HG03378 (cell line): ENCODE measurements around the gene NDUFS7.

ENCODE experiments used
- ATAC-seq: cut with Tn5 transposase; IDR thresholded peaks from one replicate; pipeline ENCODE4 v1.9.1; 2021; ENCODE audit warnings: mild to moderate bottlenecking, moderate library complexity; ENCODE audit not compliant: unreplicated experiment

The NDUFS7 gene

DNA sequence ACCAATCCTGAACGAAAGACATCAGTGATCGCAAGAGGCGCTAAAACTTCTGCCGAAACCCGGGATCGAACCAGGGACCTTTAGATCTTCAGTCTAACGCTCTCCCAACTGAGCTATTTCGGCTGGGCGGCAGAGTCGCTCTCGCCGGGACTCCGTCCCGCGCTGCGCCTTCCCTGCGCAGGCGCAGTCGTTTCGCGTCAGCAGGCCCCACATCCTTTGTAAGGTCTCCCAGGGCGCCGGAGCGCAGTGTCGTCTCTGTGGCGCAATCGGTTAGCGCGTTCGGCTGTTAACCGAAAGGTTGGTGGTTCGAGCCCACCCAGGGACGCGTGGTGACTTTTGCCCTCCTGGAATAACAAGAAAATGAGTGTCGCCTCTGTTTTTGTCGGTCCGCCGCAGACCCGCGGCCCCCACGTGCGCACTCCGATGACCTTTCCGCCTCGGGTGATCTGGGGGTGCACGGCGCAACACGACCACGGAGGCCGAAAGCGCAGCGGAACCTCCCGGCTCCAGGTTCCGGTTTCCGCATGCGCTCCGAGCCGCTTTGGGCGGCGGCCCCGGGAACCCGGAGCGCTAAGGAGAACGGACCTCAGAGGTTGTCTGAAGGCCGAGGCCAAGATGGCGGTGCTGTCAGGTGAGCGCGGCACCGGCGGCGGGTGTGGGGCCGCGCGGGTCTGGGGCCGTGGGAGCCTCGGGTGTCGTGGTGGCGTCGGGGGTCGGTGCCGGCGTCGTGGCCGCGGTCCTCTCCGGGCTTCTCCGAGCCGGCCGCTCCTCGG is at the start of gene NDUFS7:
Gene NDUFS7, plus strand, starts transcription at position 596 of the 773 bp plus-strand sequence. Its CDS starts 20 bp downstream, at position 616.
- ATAC-seq, result peak; percentile 50

DNA sequence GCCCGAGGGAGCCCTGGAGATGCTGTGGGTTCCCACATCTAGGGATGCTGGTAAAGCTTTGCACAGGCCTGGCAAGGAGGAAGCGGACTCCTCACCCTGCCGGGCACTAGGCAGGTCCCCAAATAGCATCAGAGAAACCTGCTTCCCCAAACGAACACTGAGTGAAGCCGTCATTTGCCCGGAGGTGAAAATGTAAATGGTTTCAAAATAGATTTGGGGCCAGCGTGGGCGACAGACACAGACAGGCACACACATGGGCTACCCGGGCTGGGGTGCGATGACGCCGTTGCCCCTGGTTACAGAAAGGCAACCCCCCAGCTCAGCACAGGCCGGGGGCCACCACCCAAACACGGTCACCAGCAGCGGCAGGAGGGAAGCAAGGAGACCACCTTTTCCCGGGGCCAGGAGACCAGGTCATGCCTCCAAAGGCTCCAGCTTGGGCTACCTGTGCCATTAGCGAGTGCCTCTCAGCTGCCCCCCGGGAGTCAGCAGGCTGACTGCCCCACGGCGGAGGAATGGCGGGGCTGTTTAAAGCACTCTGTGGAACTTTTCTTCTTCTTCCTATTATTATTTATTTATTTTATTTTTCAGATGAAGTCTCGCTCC is 47.5 kb upstream of the NDUFS7 start:
- ATAC-seq, result no peak

DNA sequence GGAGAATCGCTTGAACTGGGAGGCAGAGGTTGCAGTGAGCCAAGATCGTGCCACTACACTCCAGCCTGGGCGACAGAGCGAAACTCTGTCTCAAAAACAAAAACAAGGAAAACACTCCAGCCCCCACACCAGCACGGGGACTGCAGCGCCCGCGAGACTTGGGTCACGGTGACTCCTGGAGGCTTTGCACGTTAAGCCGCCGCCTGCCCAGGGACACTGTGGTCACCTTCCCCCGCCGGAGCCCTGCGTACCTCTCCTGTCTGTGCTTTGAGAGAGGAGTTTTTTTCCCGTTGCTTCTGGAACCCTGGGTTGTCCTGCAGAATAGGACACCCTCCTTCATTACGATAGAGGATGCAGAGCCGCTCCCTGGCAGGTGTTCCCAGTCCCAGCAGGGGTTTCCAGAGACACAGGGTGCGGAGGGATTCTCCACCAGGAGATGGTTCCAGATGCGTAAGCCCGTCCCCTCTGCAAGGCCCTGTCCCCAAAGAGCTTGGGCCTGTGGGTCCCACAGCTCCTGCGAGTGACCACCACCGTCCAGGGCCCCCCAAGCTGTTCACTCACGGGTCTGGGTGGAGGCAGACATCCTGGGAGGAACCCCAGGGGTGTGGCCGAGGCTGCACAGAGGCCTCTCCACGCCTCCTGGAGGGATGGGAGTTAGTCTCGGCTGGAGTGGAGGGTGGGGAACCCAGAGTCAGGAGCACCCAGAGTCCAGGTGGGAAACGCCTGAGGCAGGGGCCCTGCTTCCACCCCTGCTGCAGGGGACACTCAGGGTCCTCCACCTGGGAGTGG is 42.8 kb upstream of the NDUFS7 start:
- no peak for ATAC-seq

DNA sequence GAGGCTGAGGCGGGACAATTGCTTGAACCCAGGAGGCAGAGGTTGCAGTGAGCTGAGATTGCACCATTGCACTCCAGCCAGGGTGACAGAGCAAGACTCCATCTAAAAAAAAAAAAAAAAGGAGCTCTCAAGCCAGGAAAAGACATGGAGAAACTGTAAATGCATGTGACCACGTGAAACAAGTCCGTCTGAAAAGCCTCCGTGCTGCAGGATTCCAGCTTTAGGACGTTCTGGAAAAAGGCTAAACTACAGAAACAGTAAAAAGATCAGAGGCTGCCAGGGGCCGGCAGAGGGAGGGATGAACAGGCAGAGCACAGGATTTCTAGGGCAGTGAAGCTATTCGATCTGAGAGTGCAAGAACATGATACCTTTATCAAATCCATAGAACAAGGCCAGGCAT is 40.7 kb upstream of the NDUFS7 start:
- no peak for ATAC-seq

DNA sequence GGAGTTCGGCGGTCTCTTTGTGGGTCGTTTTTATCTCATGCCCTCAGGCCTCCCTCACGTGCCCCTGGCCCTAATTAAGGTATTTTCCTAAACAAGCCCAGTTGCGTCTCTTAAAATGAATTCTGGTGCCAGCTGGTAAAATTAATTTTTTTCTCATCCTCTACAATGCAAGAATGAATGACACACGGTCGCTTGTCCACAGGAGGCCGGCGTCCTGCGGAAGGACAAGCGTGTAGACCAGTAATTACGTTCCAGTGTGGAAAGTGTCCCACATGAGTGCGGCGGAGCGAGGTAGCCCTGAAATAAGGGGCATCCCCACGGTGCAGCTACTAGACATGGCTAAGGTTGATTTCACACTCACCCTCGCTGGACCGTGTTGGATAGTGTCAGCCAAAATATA is 34.5 kb upstream of the NDUFS7 start:
- ATAC-seq, result no peak

DNA sequence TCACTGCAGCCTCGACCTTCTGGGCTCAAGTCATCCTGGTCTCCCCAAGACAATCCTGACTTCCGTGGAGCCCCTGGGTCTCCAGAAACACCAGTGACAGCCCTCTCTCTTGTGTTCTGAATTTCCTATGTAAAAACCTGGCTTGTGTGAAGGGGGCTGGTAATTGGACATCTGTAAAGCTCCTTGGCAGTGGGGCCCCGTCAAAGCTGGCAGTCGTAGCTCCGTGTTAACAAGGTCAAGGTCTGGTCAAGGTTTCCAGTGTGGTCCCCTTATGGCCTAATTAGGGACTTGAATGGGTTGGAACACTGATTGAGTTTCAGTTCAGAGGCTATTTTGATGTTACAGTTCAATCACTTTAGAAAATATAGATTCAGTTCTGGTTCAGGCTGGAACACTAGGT is 32.8 kb upstream of the NDUFS7 start:
- no peak for ATAC-seq

DNA sequence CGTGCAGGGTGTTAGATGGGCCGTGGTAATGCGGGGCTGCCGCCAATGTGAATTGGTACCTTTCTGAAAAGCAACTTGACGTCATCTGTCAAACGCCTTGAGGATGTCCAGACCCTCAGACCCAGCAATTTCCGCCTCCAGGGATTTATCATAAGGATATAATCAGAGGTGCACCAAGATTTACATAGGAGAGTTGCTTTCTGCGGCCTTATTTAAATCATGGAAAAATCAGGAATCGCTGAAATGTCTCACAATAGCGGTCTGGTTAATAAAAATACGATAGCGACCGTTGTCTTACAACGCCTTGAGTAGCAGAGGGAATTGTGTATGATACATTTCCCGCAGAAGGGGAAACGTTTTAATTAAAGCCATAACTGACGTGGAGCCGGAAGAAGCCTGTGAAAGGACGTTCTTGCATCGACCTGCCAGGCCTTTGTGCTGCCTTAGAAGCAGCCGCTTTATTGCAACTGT is 32.3 kb upstream of the NDUFS7 start:
- ATAC-seq, result no peak

DNA sequence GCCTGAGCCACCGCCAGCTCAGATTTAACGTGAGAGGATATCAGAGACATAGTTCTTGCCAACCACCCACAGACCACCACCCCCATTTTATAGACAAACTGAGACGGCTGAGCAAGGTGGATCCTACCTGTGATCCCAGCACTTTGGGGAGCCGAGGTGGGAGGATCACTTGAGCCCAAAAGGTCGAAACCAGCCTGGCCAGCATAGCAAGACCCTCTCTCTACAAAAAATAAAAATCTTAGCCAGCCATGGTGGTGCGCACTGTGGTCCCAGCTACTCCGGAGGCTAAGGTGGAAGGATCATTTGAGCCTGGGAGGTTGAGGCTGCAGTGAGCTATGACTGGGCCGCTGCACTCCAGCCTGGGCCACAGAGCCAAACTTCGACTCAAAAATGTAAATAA is 30.6 kb upstream of the NDUFS7 start:
- no peak for ATAC-seq

DNA sequence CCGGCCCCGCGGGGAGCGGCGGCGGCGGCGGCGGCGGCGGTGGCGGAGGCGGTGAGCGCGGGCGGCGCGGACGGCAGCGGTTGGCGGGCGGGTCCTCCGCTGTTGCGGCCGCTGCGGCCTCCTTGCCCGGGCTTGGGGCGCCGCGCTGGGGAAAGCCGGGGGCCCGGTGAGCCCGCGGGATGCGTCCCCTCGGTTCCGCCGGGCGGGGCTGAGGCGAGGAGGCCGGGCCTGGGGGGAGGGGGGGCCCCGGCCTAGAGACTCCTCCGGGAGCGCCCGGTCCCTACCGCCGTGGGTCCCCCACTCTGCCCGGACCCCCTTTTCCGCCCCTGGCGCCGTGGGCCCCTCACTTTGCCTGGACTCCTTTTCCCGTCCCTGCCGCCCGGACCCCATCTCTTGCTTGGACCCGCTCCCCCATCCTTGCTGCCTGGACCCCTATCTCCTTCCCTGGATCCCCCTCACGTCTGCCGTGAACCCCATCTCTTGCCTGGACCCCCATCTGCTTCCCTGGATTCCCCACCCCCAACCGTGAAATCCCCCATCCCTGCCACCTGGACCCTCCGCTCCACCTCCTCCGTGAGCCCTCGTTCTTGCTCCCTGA is 28.6 kb upstream of the NDUFS7 start:
- ATAC-seq, result no peak

DNA sequence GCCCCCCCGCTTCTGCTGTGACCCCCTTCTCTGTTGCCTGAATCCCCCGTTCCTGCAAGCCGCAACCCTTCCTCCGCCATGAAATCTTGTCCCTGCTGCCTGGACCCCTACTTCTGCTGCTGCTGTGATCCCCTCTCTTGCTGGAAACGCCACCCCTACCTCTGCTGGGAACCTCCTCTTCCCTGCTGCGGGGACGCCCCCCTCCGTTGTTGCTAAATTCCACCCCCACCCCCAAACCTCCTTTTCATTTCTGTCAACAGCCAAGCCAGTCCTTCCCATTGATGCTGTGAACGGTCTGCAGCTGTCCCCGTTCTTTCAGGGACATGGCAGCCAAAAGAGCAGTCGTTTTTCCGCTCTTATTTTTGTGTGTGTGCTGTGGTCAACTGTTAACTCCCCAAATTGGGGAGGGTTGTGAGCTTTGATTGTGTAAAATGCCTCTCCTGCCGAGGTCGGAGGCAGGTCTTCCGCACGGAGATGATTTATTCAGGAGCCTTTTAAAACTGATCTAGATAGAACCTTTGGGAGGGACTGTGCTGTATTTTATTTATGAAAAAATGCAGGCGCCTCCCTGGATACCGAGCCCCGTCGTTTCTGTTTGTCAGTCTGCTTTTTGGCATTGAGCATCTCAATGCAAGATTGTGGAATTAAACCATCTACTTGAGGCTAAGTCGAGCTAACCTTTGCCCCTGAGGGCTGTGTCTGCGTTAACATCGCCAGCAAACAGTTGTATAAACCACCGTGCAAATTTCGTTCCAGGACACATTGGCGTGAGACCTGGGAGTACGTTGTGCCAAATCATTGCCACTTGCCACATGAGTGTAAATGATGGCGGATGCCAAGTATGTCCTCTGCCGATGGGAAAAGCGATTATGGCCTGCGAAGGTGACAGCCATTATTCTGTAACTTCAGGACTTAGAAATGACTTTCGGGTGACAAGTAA is 27.9 kb upstream of the NDUFS7 start:
- no peak for ATAC-seq

DNA sequence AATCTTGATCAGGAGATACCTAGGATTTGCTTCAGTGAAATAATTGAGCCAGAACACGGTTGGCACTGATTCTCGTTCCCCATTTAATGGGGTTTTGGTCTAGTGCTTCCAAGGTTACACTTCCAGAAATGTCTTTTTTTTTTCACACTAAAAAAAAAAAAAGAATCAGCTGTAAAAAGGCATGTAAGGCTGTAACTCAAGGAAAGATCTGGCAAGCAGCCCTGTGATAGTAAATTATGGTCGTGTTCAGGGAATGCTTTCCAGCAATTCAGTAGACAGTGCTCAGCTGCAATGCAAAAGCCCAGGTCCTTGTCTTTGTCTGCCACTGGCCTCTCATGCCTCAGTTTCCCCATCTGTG is 27.2 kb upstream of the NDUFS7 start:
- no peak for ATAC-seq

DNA sequence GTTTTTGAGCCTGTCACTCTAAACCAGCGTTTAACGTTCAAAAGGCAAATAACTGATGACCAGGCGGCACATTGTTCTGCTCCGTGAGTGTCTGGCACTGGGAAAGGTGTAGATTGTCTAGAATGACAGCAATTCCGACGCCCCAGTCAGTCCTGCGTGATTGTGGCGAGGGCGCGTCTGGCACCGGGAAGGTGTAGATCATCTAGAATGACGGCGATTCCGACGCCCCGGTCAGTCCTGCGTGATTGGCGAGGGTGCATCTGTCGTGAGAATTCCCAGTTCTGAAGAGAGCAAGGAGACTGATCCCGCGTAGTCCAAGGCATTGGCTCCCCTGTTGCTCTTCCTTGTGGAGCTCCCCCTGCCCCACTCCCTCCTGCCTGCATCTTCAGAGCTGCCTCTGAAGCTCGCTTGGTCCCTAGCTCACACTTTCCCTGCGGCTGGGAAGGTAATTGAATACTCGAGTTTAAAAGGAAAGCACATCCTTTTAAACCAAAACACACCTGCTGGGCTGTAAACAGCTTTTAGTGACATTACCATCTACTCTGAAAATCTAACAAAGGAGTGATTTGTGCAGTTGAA is 26.1 kb upstream of the NDUFS7 start:
- no peak for ATAC-seq

DNA sequence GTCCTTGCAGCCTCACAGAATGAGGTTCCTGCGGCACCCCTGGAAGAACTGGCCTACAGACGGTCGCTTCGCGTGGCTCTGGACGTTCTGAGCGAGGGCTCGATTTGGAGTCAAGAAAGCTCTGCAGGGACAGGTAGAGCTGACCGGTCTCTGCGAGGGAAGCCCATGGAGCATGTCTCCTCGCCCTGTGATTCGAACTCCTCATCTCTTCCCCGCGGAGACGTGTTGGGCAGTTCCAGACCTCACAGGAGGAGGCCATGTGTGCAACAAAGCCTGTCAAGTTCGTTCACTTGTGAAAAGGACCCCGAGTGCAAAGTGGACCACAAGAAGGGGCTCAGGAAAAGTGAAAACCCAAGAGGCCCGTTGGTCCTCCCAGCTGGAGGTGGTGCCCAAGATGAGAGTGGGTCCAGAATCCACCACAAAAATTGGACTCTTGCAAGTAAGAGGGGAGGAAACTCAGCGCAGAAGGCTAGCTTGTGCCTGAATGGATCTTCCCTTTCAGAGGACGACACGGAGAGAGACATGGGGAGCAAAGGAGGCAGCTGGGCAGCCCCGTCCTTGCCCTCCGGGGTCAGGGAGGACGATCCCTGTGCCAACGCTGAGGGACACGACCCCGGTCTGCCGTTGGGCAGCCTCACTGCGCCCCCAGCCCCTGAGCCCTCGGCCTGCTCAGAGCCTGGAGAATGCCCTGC is 23.4 kb upstream of the NDUFS7 start:
- ATAC-seq, result no peak

DNA sequence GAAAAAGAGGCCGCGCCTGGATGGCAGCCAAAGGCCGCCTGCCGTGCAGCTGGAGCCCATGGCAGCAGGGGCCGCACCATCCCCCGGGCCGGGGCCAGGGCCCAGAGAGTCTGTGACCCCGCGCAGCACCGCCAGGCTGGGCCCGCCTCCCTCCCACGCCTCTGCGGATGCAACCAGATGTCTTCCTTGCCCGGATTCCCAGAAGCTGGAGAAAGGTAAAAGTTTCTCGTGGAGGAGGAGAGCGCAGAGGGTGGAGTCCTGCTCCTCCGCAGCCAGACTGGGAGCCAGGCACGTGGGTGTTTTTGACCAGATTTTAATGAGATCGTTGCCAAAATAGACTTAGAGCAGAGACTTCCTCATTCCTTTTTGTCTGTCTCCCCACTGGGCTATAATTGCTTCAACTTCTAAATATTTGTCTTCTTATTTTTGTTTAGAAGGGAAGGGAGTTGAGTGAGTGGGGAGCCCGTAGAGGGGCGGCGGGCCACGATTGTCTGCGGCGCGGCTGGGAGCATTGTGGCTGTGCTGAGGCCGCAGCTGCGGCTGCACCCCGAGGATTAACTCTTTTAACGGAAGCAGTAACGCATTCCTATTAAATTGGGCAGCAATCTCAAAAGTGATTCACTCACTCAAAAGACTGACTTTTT is 22.8 kb upstream of the NDUFS7 start:
- ATAC-seq, result no peak

DNA sequence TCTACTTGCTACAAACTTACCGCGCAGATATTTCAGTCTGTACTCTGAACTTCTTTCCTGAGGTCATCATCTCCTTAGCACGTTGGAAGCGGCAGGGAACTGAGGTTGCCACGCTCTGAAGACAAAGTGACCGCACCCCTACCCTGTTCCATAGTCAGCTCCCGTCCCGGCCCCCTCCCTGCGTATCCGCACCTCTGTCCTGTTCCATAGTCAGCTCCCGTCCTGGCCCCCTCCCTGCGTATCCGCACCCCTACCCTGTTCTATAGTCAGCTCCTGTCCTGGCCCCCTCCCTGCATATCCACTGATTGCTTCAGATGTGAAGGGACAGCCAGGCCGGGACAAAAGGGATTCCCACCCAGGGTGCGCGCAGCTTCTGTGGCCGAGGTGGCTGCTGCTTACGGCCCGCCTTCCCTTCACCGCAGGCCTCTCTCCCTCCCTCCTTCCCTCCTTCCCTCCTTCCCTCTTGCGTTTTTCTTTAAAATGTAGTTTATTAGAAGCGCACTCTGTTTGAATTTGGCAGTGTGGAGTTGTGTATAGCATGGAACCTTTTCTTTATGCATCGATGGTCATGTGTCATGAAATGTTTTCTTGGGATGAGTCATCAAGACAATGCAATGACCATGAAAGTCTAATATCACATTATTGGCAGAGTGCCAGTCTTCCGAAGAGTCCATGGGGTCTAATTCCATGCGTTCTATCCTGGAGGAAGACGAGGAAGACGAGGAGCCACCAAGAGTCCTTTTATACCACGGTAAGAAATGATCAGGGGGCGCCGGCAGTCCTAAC is 21.9 kb upstream of the NDUFS7 start:
- no peak for ATAC-seq

DNA sequence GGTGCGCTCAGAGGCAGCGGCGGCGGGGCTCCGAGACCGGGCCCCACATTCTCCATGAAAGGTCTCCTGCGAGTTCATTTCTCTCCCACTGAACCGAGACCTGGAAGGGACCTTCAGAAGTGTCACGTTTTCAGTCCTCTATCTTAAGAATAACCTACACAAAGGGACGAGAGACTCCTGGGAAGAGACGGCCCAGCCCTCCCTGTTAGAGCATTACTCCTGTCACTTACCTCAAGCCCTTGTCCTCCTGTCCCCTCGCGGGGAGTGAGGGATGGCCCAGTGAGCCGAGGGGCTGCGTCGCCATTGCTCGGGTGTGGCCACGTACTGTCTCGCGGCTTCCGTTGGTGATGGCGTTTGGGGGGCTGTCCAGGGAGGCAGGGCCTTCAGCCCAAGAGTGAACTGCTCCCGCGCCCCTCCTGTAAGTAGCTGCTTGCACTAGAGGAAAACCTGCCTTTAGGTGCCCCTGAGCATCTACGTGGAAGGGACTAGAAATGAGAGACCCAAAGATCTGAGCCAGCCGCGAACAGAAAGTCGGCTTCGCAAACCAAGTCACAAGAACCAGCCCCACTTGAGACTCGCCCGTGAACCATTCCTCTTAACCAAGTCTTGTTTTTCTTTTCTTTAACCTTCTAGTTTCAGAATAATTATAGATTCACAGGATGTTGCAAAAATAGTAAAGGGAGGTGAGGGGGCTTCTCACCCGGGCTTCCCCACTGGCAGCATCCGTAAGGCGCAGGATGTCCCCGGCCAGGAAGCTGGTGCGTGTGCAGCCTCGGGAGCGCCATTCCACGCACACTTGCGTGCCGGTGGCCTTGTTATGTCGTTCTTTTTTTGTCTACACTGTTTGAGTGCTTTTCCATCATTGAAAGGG is 21.1 kb upstream of the NDUFS7 start:
- no peak for ATAC-seq

DNA sequence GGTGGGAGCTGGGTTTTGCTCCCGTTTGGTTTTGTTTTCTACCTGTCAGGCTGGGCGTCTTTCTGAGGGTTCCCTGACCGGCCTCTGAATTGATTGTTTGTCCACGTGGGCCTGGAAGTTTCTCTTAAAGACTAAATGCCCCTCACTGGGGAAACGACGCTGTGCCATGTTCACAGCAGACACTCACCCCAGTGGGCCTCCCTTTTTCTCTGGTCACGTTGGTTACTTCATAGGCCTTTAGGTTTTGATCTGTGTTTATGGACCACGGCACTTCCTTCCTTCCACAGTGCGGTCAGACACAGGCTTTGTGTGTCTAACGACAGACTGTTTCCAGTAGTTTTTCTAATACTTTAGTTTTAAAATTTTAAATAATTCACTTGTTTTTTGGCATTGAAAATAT is 20.1 kb upstream of the NDUFS7 start:
- ATAC-seq, result no peak
